Heart left ventricle (tissue), 13 donors: Measurements from ENCODE around the gene ST3GAL4.

Source experiments
- CTCF ChIP-seq, 12 donors: fragments of 200-600 bp; sonication (generic) in 4 of 12; IDR thresholded peaks; one replicate each; pipeline versions ENCODE4 v1.5.0 to v1.8.0; 2018 to 2022; ENCODE audit warnings: antibody characterized with exemption in 12 of 12, mild to moderate bottlenecking in 5 of 12
- POLR2A ChIP-seq, 2 donors: fragments of 450-650 bp; IDR thresholded peaks; one replicate each; pipeline ENCODE4 v1.6.1; 2017; ENCODE audit warnings: antibody characterized with exemption in 2 of 2, mild to moderate bottlenecking in 2 of 2, moderate library complexity in 2 of 2
- donor health status: ischemic (EF 13 %, LVEDD 7.1; RV severe dilation, severe dysfunction).
- donor health status: DM: no; HTN: yes; CAD: no.
- donor health status: DM: no; HTN: no; CAD: no.
- donor health status: ischemic (EF 25% LVEDD 6.9; RV normal size, moderate dysfunction).
- donor health status: ischemic (EF 25% LVEDD 5.7; RV mildly dilated, moderate dysfunction).
- donor health status: ischemic (EF 35%, LVEDD 5.7; RV mildly dilated, moderate dysfunction).
- donor health status: nonischemic (EF 11% LVEDD 7.7; RV severe dilation, severe dysfunction).
- donor health status: DM: yes; HTN: yes; CAD: no.
- donor health status: PGD.
- donor health status: ischemic (EF 29% LVEDD 5.4; RV normal size, mild dysfunction).
- donor health status: nonischemic (EF 23%, LVEDD 6.1; RV moderate dilation, normal function).

GRCh38 chr11:126384449-126385070, 29.1 kb downstream of the ST3GAL4 start:
- TF ChIP-seq CTCF (IDR thresholded peaks at IDR 0.05) (no peak), POLR2A (IDR thresholded peaks at IDR 0.05) (no peak)
